H7 (cell line): ENCODE data around the gene LCN10. TPM values are rescaled to one million over a fixed set of nuclear protein-coding genes. Genes with fewer than 3 reads are reported as not detected.
"Not testable (repeated sequence)": the region's sequence is repeated elsewhere in the genome, so short reads cannot be mapped to it uniquely, and the experiment has no call there.

ENCODE experiments used
- DNase-seq: peaks from one replicate; pipeline ENCODE4 v3.0.0; 2012
- H3K27me3 ChIP-seq: 2 replicates; pipeline ENCODE4 v1.6.0; 2011; ENCODE audit warnings: mild to moderate bottlenecking, low read length; ENCODE audit not compliant: control insufficient read depth, insufficient read depth
- H3K36me3 ChIP-seq: replicated peaks from 2 replicates; pipeline ENCODE4 v1.5.1; 2011; ENCODE audit warnings: low read length; ENCODE audit not compliant: control insufficient read depth, insufficient read depth
- H3K4me3 ChIP-seq: 2 replicates; pipeline ENCODE4 v1.5.1; 2011; ENCODE audit warnings: low read depth, mild to moderate bottlenecking, control low read depth, low read length, moderate library complexity; ENCODE audit not compliant: insufficient read depth
- total RNA-seq: library from RNA; depleted of rRNA; stranded (reverse); fragments of >200 nt; shearing (Covaris generic); gene quantifications from 2 replicates; pipeline ENCODE4 v1.2.3, GENCODE V29; 2014

Gene LCN10
- total RNA-seq, 1 experiment from 2014 or later = 0.76 TPM

- Histone ChIP-seq H3K4me3 (no peak overlapping the region), H3K36me3 (peaks cover under 1% of the 10 kb centered on the region; the same call in 1 of the 2 replicates), H3K27me3 (no peaks in the 10 kb centered on the region)
- DNase-seq = no peak
Measured at GRCh38 chr9:136718345-136719194, 24.2 kb downstream of the LCN10 start.

DNA sequence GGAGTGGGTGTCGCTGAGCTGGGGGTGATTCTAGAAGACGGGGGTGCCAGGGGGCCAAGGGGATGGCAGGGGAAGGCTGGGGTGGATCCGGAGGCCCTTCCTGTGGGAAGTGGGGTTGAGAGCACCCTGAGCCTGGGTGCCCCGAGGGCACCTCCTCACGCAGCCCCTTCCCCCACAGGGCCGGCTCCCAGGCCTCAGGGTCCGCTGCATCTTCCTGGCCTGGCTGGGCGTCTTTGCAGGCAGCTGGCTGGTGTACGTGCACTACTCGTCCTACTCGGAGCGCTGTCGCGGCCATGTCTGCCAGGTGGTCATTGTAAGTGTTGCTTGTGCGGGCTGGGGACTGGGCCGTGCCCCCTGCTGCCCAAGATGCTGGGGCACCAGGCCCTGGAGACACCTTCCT lies 25.3 kb downstream of the LCN10 start:
- Histone ChIP-seq H3K4me3 (no peak overlapping the region), H3K27me3 (no peaks in the 10 kb centered on the region), H3K36me3 (no peaks in the 10 kb centered on the region)
- no peak for DNase-seq

GRCh38 chr9:136714893-136715274 lies 27.9 kb downstream of the LCN10 start:
- peaks cover 3% of the 10 kb centered on the region for H3K27me3 ChIP-seq
- H3K36me3 ChIP-seq = no peaks in the 10 kb centered on the region
- DNase-seq = no peak
- H3K4me3 ChIP-seq = no peak overlapping the region

DNA sequence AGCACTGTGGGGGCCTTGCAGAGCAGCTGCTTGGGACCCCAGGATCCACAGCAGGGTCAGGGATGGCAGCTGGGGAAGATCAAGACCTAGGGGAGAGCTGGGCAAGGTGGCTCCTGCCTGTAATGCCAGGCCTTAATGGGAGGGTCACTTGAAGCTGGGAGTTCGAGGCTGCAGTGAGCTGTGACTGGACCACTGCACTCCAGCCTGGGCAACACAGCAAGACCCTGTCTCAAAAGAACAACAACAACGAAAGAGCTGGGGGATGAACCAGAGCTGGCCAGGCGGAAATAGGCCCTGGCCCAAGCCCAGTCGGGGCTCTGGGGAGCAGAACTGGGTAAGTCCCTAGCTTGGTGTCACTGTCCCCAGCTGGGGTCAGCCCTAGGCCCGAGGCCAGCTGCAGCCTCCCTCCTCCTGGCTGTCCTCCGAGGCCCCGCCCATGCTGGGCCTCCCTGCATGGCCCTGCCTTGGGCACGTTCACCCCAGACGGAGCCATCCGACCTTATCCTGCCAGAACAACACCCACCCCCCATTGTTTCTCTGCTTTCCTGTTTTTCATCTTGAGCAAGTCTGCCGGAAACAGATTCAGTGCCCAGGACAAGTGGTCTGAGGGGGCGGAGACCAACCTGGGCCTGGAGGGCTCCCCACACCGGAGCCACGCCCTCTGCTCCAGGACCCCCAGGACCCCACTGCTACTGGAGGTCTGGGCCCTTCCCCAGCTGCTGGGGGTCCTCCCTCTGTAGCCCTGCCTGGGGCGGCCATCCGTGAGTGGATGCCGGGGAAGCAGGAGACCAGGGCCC lies 28.4 kb downstream of the LCN10 start:
- DNase-seq = no peak
- Histone ChIP-seq H3K36me3 (no peaks in the 10 kb centered on the region), H3K27me3 (peaks cover 3% of the 10 kb centered on the region), H3K4me3 (no peak overlapping the region)

DNA sequence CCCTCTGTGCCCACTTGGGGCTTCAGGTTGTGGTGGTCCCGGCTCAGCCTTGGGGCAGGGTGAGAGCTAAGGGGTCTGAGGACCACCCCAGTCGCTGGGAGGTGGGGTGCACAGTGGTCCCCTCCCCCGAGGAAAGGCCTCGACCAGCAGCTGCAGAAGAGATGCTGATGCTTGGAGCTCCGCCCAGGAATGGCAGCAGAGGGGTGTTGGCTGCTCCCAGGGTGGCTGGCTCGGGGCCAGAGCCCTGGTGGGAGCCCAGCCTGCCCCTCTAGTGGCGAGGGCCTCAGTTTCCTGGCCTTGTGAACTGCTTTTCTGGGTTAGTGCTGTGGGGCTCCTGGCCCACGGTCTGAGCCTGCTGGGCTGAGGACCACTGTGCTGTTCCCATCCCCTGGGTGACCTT lies 29.2 kb downstream of the LCN10 start:
- Histone ChIP-seq H3K36me3 (no peaks in the 10 kb centered on the region), H3K4me3 (peak overlapping the region; percentile 64), H3K27me3 (peaks cover 3% of the 10 kb centered on the region)
- DNase-seq = no peak

GRCh38 chr9:136712690-136713544 lies 29.8 kb downstream of the LCN10 start:
- no peaks in the 10 kb centered on the region for H3K36me3 ChIP-seq
- H3K27me3 ChIP-seq = peaks cover 3% of the 10 kb centered on the region
- H3K4me3 ChIP-seq = peak overlapping the region; percentile 64
- peak; percentile 89 for DNase-seq

GRCh38 chr9:136711751-136712689 lies 30.7 kb downstream of the LCN10 start, which contains the start of gene DIPK1B:
TSS of gene DIPK1B (plus strand) at chr9:136712572. CDS start at chr9:136712666, 94 bp downstream.
- peak within 1 kb of the TSS; percentile 64 for H3K4me3 ChIP-seq
- peaks cover 3% of the 10 kb centered on the region for H3K27me3 ChIP-seq
- no peaks in the 10 kb centered on the region for H3K36me3 ChIP-seq
- DNase-seq = peak; percentile 100

DNA sequence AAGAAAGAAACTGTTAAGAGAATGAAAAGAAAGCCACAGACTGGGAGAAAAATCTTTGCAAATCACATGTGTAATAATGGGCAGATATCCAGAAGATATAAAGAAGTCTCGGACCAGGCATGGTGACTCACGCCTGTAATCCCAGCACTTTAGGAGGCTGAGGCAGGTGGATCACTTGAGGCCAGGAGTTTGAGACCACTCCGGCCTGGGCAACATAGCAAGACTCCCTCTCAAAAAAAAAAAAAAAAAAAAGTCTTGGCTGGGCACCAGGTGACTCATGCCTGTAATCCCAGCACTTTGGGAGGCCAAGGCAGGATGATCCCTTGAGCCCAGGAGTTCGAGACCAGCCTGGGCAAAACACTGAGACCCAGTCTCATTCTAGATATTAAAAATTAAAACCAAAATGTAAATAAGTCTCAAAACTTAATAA lies 31.5 kb downstream of the LCN10 start:
- not testable (repeated sequence) for H3K27me3 ChIP-seq, H3K4me3 ChIP-seq, DNase-seq, H3K36me3 ChIP-seq

DNA sequence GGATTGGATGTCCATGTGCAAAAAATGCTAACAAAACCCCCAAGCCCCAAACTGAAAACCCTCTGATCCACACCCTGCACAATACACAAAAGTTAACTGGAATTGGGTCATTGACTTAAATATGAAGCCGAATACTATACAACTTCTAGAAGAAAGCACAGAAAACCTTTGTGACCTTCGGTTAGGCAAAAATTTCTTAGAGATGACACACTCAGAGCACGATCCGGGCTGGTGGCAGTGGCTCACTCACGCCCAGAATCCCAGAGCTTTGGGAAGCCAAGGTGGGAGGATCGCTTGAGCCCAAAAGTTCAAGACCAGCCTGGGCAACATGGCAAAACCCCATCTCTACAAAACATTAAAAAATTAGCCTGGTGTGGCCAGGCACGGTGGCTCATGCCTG lies 32.2 kb downstream of the LCN10 start:
- DNase-seq = no peak
- H3K36me3 ChIP-seq = no peaks in the 10 kb centered on the region
- H3K27me3 ChIP-seq = peaks cover 3% of the 10 kb centered on the region
- no peak overlapping the region for H3K4me3 ChIP-seq

GRCh38 chr9:136709454-136710109 lies 33.2 kb downstream of the LCN10 start:
- no peak overlapping the region for H3K4me3 ChIP-seq
- H3K36me3 ChIP-seq = no peaks in the 10 kb centered on the region
- peaks cover 3% of the 10 kb centered on the region for H3K27me3 ChIP-seq
- DNase-seq = no peak

GRCh38 chr9:136707849-136708517 lies 34.8 kb downstream of the LCN10 start:
- H3K36me3 ChIP-seq = no peaks in the 10 kb centered on the region
- no peak overlapping the region for H3K4me3 ChIP-seq
- DNase-seq = no peak
- H3K27me3 ChIP-seq = peaks cover 3% of the 10 kb centered on the region

- H3K4me3 ChIP-seq = no peak overlapping the region
- peaks cover 3% of the 10 kb centered on the region for H3K27me3 ChIP-seq
- H3K36me3 ChIP-seq = no peaks in the 10 kb centered on the region
- DNase-seq = no peak
Measured at GRCh38 chr9:136707011-136707410, 35.7 kb downstream of the LCN10 start.

- DNase-seq = no peak
- Histone ChIP-seq H3K27me3 (no peaks in the 10 kb centered on the region), H3K4me3 (no peak overlapping the region), H3K36me3 (no peaks in the 10 kb centered on the region)
Measured at GRCh38 chr9:136705564-136705963, 37.2 kb downstream of the LCN10 start.
